Tibial nerve (tissue), 3 donors: ENCODE data around the gene NMBR.

Experiments used
- POLR2A ChIP-seq, 2 donors: fragments of 450-650 bp; IDR thresholded peaks; one replicate each; pipeline ENCODE4 v1.6.1; 2017; ENCODE audit warnings: antibody characterized with exemption in 2 of 2, mild to moderate bottlenecking in 2 of 2, moderate library complexity in 2 of 2
- TF ChIP-seq, protein P1 (sequence below), 5 experiments: fragments of 200-600 bp in 3 of 5; fragments of 450-650 bp in 2 of 5; sonication (generic) in 3 of 5; IDR thresholded peaks; one replicate each; pipeline ENCODE4 v1.5.1; 2016 to 2019; ENCODE audit warnings: antibody characterized with exemption in 5 of 5, mild to moderate bottlenecking in 3 of 5, moderate library complexity in 2 of 5

DNA sequence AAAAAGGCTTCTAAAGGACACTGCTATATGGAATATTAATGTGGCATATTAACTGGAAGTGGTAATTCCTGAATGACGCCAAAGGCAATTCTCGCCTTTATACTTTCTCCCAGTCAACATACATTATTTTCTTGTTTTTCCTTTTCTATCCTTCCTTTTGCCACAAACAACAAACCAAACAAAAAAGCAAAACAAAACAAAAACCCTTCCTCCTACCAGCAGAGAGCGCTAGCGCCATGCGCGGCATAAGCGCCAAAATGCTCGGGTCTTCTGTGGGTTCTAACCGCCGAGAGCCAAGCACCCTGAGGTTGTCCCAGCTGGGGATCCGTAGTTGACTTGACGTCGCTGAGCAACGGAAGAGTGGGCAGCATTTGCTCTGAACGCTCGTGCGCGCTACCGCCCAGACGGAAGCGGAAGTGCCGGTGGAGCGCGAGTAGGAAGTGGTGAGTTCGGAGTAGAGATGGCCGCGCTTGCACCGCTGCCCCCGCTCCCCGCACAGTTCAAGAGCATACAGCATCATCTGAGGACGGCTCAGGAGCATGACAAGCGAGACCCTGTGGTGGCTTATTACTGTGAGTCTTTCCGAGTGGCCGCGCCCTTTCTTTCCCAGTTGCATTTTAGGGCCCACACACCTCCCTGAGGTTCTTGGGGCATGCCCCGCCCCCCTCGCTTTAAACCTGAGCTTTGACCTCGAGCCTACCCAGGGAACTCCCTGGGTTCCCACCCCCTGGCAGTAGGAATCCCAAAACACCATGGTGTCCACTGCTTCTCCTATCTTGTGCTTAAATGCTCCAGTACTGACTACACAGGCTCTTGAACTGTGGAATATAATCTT, at the start of gene NMBR, which contains the start of gene VTA1:
- TF ChIP-seq, protein P1, sequence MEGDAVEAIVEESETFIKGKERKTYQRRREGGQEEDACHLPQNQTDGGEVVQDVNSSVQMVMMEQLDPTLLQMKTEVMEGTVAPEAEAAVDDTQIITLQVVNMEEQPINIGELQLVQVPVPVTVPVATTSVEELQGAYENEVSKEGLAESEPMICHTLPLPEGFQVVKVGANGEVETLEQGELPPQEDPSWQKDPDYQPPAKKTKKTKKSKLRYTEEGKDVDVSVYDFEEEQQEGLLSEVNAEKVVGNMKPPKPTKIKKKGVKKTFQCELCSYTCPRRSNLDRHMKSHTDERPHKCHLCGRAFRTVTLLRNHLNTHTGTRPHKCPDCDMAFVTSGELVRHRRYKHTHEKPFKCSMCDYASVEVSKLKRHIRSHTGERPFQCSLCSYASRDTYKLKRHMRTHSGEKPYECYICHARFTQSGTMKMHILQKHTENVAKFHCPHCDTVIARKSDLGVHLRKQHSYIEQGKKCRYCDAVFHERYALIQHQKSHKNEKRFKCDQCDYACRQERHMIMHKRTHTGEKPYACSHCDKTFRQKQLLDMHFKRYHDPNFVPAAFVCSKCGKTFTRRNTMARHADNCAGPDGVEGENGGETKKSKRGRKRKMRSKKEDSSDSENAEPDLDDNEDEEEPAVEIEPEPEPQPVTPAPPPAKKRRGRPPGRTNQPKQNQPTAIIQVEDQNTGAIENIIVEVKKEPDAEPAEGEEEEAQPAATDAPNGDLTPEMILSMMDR (IDR thresholded peaks at IDR 0.05): peak; percentile 73 to 95 (median 89)
- peak in 1 of 2 donors; percentile 45 for TF ChIP-seq POLR2A (IDR thresholded peaks at IDR 0.05)
